H1 (cell line): ENCODE data around the gene P2RX7. TPM values are rescaled to one million over a fixed set of nuclear protein-coding genes. Genes with fewer than 3 reads are reported as not detected.

Experiments
- CTCF ChIA-PET: fragments of 300-600 bp; sonication (Branson Sonifier 250); formaldehyde crosslinking; loops from one replicate; lab custom pipeline; 2021; ENCODE audit not compliant: partially characterized antibody; lab: Charles Lee
- POLR2A ChIA-PET: fragments of 300-600 bp; sonication (Branson Sonifier 250); formaldehyde crosslinking; loops from one replicate; lab custom pipeline; 2021; ENCODE audit warnings: inconsistent platforms; ENCODE audit not compliant: partially characterized antibody; lab: Charles Lee
- DNase-seq, 2 experiments: peaks; one replicate each; pipeline versions ENCODE4 v3.0.0 to v3.0.0-alpha.2; 2010 to 2022; ENCODE audit warnings: low spot score in 2 of 2, low read depth in 1 of 2, mixed read lengths in 1 of 2
- FAIRE-seq: peaks from 2 replicates; lab custom pipeline; 2011; peaks lifted over from hg19 to GRCh38; lab: Jason Lieb, UNC
- H2AFZ ChIP-seq: 2 replicates; pipeline ENCODE4 v1.8.1; 2012; ENCODE audit warnings: low read length, inconsistent platforms
- H2AK5ac ChIP-seq: 2 replicates; pipeline ENCODE4 v1.6.1; 2013; ENCODE audit warnings: low read depth, low read length
- H2BK120ac ChIP-seq: replicated peaks from 2 replicates; pipeline ENCODE3; 2013; ENCODE audit warnings: low read depth, low read length, inconsistent platforms
- H2BK12ac ChIP-seq: 2 replicates; pipeline ENCODE4 v1.6.1; 2013; ENCODE audit warnings: low read depth, low read length
- H2BK15ac ChIP-seq: 2 replicates; pipeline ENCODE4 v1.6.1; 2013; ENCODE audit warnings: low read length
- H2BK20ac ChIP-seq: 2 replicates; pipeline ENCODE4 v1.6.1; 2013; ENCODE audit warnings: low read length
- H2BK5ac ChIP-seq: 2 replicates; pipeline ENCODE4 v1.6.1; 2013; ENCODE audit warnings: low read depth, low read length
- H3K14ac ChIP-seq: 2 replicates; pipeline ENCODE4 v1.6.1; 2013; ENCODE audit warnings: inconsistent platforms; ENCODE audit not compliant: insufficient read length
- H3K18ac ChIP-seq: 2 replicates; pipeline ENCODE4 v1.6.1; 2013; ENCODE audit warnings: low read length; ENCODE audit errors: extremely low read depth
- H3K23ac ChIP-seq: 2 replicates; pipeline ENCODE4 v1.6.1; 2013; ENCODE audit warnings: inconsistent platforms; ENCODE audit not compliant: insufficient read length
- H3K23me2 ChIP-seq: 2 replicates; pipeline ENCODE4 v1.6.1; 2013; ENCODE audit warnings: low read depth, low read length
- H3K27ac ChIP-seq: 2 replicates; pipeline ENCODE4 v1.6.1; 2011; ENCODE audit warnings: low read depth, low read length, inconsistent platforms
- H3K27me3 ChIP-seq, 4 experiments: replicated peaks in 1 of 4; 1 replicate in 1 of 4; 2 replicates in 3 of 4; pipeline versions ENCODE4 v1.6.1 to v1.8.1; 2011 to 2013; ENCODE audit warnings: low read length in 3 of 4, mild to moderate bottlenecking in 3 of 4, inconsistent platforms in 2 of 4, mixed read lengths in 2 of 4, moderate library complexity in 1 of 4; ENCODE audit not compliant: control insufficient read depth in 3 of 4, insufficient read depth in 3 of 4; ENCODE audit errors: extremely low read depth in 1 of 4
- H3K36me3 ChIP-seq, 4 experiments: 2 replicates each; pipeline versions ENCODE4 v1.6.1 to v1.8.1; 2011 to 2013; ENCODE audit warnings: mild to moderate bottlenecking in 4 of 4, low read length in 3 of 4, moderate library complexity in 2 of 4, control low read depth in 1 of 4, inconsistent platforms in 1 of 4; ENCODE audit not compliant: insufficient read depth in 4 of 4, control insufficient read depth in 2 of 4
- H3K4ac ChIP-seq: replicated peaks from 2 replicates; pipeline ENCODE3; 2013; ENCODE audit warnings: low read length, low read depth, mixed read lengths, inconsistent platforms; ENCODE audit not compliant: insufficient read length
- H3K4me1 ChIP-seq, 4 experiments: replicated peaks in 1 of 4; 1 replicate in 1 of 4; 2 replicates in 3 of 4; pipeline versions ENCODE4 v1.6.1 to v1.8.1; 2011 to 2013; ENCODE audit warnings: low read length in 3 of 4, inconsistent platforms in 2 of 4, mixed read lengths in 1 of 4; ENCODE audit not compliant: insufficient read depth in 4 of 4, control insufficient read depth in 3 of 4
- H3K4me2 ChIP-seq, 2 experiments: 2 replicates each; pipeline versions ENCODE4 v1.6.1 to v1.8.1; 2011 to 2013; ENCODE audit warnings: low read depth in 2 of 2, low read length in 2 of 2, control low read depth in 1 of 2, inconsistent platforms in 1 of 2, mild to moderate bottlenecking in 1 of 2; ENCODE audit not compliant: insufficient read depth in 1 of 2
- H3K4me3 ChIP-seq, 4 experiments: fragments of 200-600, 300-600 bp in 1 of 4; sonication (generic), shearing (Covaris generic), sonication (Bioruptor Twin) in 1 of 4; 2 replicates each; pipeline versions ENCODE4 v1.5.1 to v1.8.1; 2011 to 2016; ENCODE audit warnings: low read length in 4 of 4, low read depth in 3 of 4, control low read depth in 2 of 4, inconsistent platforms in 2 of 4, mild to moderate bottlenecking in 2 of 4, mixed read lengths in 1 of 4, moderate library complexity in 1 of 4; ENCODE audit not compliant: insufficient read depth in 2 of 4; ENCODE audit errors: extremely low read depth in 1 of 4
- H3K56ac ChIP-seq: replicated peaks from 2 replicates; pipeline ENCODE3; 2013; ENCODE audit warnings: low read depth, mild to moderate bottlenecking, mixed read lengths, low read length, inconsistent platforms; ENCODE audit not compliant: insufficient read length
- H3K79me1 ChIP-seq: 2 replicates; pipeline ENCODE4 v1.6.1; 2013; ENCODE audit warnings: low read depth, low read length, control low read depth
- H3K79me2 ChIP-seq, 2 experiments: 2 replicates each; pipeline versions ENCODE4 v1.6.1 to v1.8.1; 2012 to 2013; ENCODE audit warnings: low read length in 2 of 2, mild to moderate bottlenecking in 2 of 2, inconsistent platforms in 1 of 2; ENCODE audit not compliant: insufficient read depth in 2 of 2, control insufficient read depth in 1 of 2
- H3K9ac ChIP-seq, 4 experiments: replicated peaks in 1 of 4; 1 replicate in 1 of 4; 2 replicates in 3 of 4; pipeline versions ENCODE4 v1.6.1 to v1.8.1; 2011 to 2013; ENCODE audit warnings: low read depth in 3 of 4, low read length in 3 of 4, control low read depth in 2 of 4, mild to moderate bottlenecking in 2 of 4, moderate library complexity in 2 of 4, inconsistent platforms in 1 of 4; ENCODE audit errors: extremely low read depth in 1 of 4
- H3K9me3 ChIP-seq, 2 experiments: 2 replicates each; pipeline versions ENCODE4 v1.6.1 to v1.8.1; 2012 to 2013; ENCODE audit warnings: mild to moderate bottlenecking in 2 of 2, moderate library complexity in 2 of 2, control low read depth in 1 of 2, inconsistent platforms in 1 of 2, low read depth in 1 of 2, low read length in 1 of 2, mixed read lengths in 1 of 2; ENCODE audit not compliant: insufficient read depth in 2 of 2
- H4K20me1 ChIP-seq, 2 experiments: replicated peaks in 1 of 2; 2 replicates each; pipeline versions ENCODE3 to v1.8.1; 2011 to 2013; ENCODE audit warnings: inconsistent platforms in 2 of 2, low read length in 2 of 2, mild to moderate bottlenecking in 1 of 2; ENCODE audit not compliant: insufficient read depth in 2 of 2, control insufficient read depth in 1 of 2
- H4K5ac ChIP-seq: 2 replicates; pipeline ENCODE4 v1.6.1; 2013; ENCODE audit warnings: low read length, low read depth, mixed read lengths, inconsistent platforms; ENCODE audit not compliant: insufficient read length
- H4K8ac ChIP-seq: 2 replicates; pipeline ENCODE4 v1.8.0; 2013; ENCODE audit warnings: mild to moderate bottlenecking, moderate library complexity, low read length, inconsistent platforms; ENCODE audit not compliant: insufficient read depth; ENCODE audit errors: extremely low read depth
- H4K91ac ChIP-seq: replicated peaks from 2 replicates; pipeline ENCODE3; 2013; ENCODE audit warnings: low read length, mixed read lengths, inconsistent platforms; ENCODE audit not compliant: insufficient read length
- CHD2 ChIP-seq: IDR thresholded peaks from 2 replicates; pipeline ENCODE4 v1.6.1; 2012; ENCODE audit warnings: low read length, improper control_type of control experiment
- CREB1 ChIP-seq: IDR thresholded peaks from 2 replicates; pipeline ENCODE4 v1.6.1; 2012; ENCODE audit warnings: inconsistent platforms
- HDAC2 ChIP-seq, 2 experiments: fragments of 300-600 bp in 1 of 2; sonication (generic) in 1 of 2; IDR thresholded peaks; 2 replicates each; pipeline ENCODE4 v1.6.1; 2011 to 2012; ENCODE audit warnings: low read depth in 2 of 2, low read length in 2 of 2, mild to moderate bottlenecking in 2 of 2, moderate library complexity in 2 of 2, borderline replicate concordance in 1 of 2, inconsistent platforms in 1 of 2
- SAP30 ChIP-seq: fragments of 300-600 bp; sonication (generic); IDR thresholded peaks from 2 replicates; pipeline ENCODE4 v1.7.1; 2012; ENCODE audit warnings: low read length, moderate library complexity, mild to moderate bottlenecking, inconsistent platforms; ENCODE audit not compliant: insufficient read depth, insufficient replicate concordance
- SP2 ChIP-seq: IDR thresholded peaks from 2 replicates; pipeline ENCODE4 v1.6.1; 2012; ENCODE audit warnings: mild to moderate bottlenecking, low read length, inconsistent platforms
- SP4 ChIP-seq: IDR thresholded peaks from 2 replicates; pipeline ENCODE4 v1.6.1; 2012; ENCODE audit warnings: low read length, inconsistent platforms
- WGBS, 2 experiments: shearing (Covaris generic) in 1 of 2; methylation state at CpG; one replicate each; pipeline versions ENCODE4 v1.1.6 to v1.1.7; 2013 to 2015; ENCODE audit warnings: low lambda C conversion rate in 2 of 2, mixed read lengths in 2 of 2, inconsistent platforms in 1 of 2, low coverage in 1 of 2, missing lambda C conversion rate in 1 of 2; ENCODE audit not compliant: insufficient replicate concordance in 2 of 2, insufficient coverage in 1 of 2, insufficient read length in 1 of 2; ENCODE audit errors: extremely low coverage in 1 of 2, missing lambda C conversion rate in 1 of 2; 5-methylcytosine and 5-hydroxymethylcytosine counted together
- polyA plus RNA-seq, 7 experiments: library from polyadenylated mRNA; depleted of rRNA in 3 of 7; stranded (reverse) in 5 of 7; unstranded in 2 of 7; fragments of >200 nt in 5 of 7; fragments of 200-250 nt in 2 of 7; gene quantifications; 1 replicate in 5 of 7; 2 replicates in 1 of 7; 4 replicates in 1 of 7; pipeline versions ENCODE4 v1.2.1 to v1.2.3, GENCODE V29; 2011 to 2013; ENCODE audit warnings: missing spikeins in 2 of 7, mixed read lengths in 2 of 7
- total RNA-seq: library from RNA; stranded (reverse); fragmentation: NEBNext Ultra II Directional; extraction: Animal tissue kit (Norgen Biotek cat#: 25700); gene quantifications from 2 replicates; pipeline ENCODE4 v1.2.1, GENCODE V29; 2021
- TF ChIP-seq, protein P1 (sequence below), 3 experiments: IDR thresholded peaks; 1 replicate in 2 of 3; 2 replicates in 1 of 3; pipeline versions ENCODE4 v1.5.1 to v1.6.1; 2011; ENCODE audit warnings: low read length in 3 of 3, mild to moderate bottlenecking in 3 of 3, inconsistent platforms in 2 of 3, low read depth in 1 of 3, moderate library complexity in 1 of 3; ENCODE audit not compliant: insufficient read depth in 1 of 3; ENCODE audit errors: control extremely low read depth in 1 of 3
- TF ChIP-seq, protein P2 (sequence below): IDR thresholded peaks from 2 replicates; pipeline ENCODE4 v1.6.1; 2011; ENCODE audit warnings: low read length, improper control_type of control experiment
- TF ChIP-seq, protein P3 (sequence below): IDR thresholded peaks from 2 replicates; pipeline ENCODE4 v1.6.1; 2012; ENCODE audit warnings: inconsistent platforms

Gene P2RX7
- total and polyA plus RNA-seq, 2 of the 8 experiments (the other 6 are each of a cell fraction or from before 2014, with no cell fraction given) = 0.38 to 0.56 TPM

GRCh38 chr12:121209221-121209620 lies 76.5 kb downstream of the P2RX7 start:
- H3K79me2 ChIP-seq = no peaks in the 10 kb centered on the region
- FAIRE-seq (no peak), DNase-seq (no peak)
- 0 out of 2 replicates have a peak overlapping the region, but pooled peaks have one; percentile 16 for H2BK15ac ChIP-seq
- no peak overlapping the region for H3K23ac ChIP-seq
- no peak overlapping the region for H3K4ac ChIP-seq
- peaks cover 8% of the 10 kb centered on the region; the same call in 1 of the 2 replicates for H3K23me2 ChIP-seq
- H3K9ac ChIP-seq = no peak overlapping the region
- no peaks in the 10 kb centered on the region for H3K79me1 ChIP-seq
- no peaks in the 10 kb centered on the region for H3K9me3 ChIP-seq
- no peak overlapping the region for H2BK5ac ChIP-seq
- H2BK20ac ChIP-seq = no peak overlapping the region
- no peak overlapping the region for H4K5ac ChIP-seq
- CTCF ChIA-PET = interaction anchor here (0.6 kb wide), 1 partner anchor 542 kb away, joined by 3 read pairs; no protein-coding TSS in a partner anchor
- H3K27ac ChIP-seq = no peak overlapping the region
- no peak overlapping the region; the same call in 1 of the 2 replicates for H2BK12ac ChIP-seq
- H3K27me3 ChIP-seq = peaks cover 0 to 5% (median 2%) of the 10 kb centered on the region in 4 experiments; a peak in 2 of 7 replicates
- H3K18ac ChIP-seq = no peak overlapping the region
- H2AK5ac ChIP-seq = no peak overlapping the region
- H3K4me1 ChIP-seq = peaks cover 0 to 4% (median 0%) of the 10 kb centered on the region in 4 experiments; a peak in 3 of 7 replicates
- POLR2A ChIA-PET = no interaction called here
- H3K4me3 ChIP-seq = peak overlapping the region in 2 of 4 experiments; percentile 1 to 73; a peak in 3 of 8 replicates
- H2BK120ac ChIP-seq = no peak overlapping the region
- 84% methylated on average over 15 of the region's 15 CpGs; no CpG with 5 or more reads in 1 of the 2 experiments for WGBS, 2 experiments
- H4K91ac ChIP-seq = no peak overlapping the region
- no peak overlapping the region; a peak in 1 of 4 replicates for H3K4me2 ChIP-seq
- H3K56ac ChIP-seq = no peak overlapping the region
- no peak overlapping the region for H2AFZ ChIP-seq
- no peaks in the 10 kb centered on the region for H4K20me1 ChIP-seq
- no peaks in the 10 kb centered on the region for H3K36me3 ChIP-seq
- no peak overlapping the region for H3K14ac ChIP-seq
- H4K8ac ChIP-seq = peak overlapping the region; percentile 25; the same call in 1 of the 2 replicates
- TF ChIP-seq HDAC2 (IDR thresholded peaks at IDR 0.05; ENCODE audit: borderline replicate concordance in 1 of 2, low read depth in 2 of 2, low read length in 2 of 2) (no peak), CHD2 (no peak), SAP30 (no peak), SP2 (no peak), CREB1 (no peak), SP4 (no peak)
- TF ChIP-seq, protein P1, sequence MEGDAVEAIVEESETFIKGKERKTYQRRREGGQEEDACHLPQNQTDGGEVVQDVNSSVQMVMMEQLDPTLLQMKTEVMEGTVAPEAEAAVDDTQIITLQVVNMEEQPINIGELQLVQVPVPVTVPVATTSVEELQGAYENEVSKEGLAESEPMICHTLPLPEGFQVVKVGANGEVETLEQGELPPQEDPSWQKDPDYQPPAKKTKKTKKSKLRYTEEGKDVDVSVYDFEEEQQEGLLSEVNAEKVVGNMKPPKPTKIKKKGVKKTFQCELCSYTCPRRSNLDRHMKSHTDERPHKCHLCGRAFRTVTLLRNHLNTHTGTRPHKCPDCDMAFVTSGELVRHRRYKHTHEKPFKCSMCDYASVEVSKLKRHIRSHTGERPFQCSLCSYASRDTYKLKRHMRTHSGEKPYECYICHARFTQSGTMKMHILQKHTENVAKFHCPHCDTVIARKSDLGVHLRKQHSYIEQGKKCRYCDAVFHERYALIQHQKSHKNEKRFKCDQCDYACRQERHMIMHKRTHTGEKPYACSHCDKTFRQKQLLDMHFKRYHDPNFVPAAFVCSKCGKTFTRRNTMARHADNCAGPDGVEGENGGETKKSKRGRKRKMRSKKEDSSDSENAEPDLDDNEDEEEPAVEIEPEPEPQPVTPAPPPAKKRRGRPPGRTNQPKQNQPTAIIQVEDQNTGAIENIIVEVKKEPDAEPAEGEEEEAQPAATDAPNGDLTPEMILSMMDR (IDR thresholded peaks at IDR 0.05; ENCODE audit: control extremely low read depth in 1 of 3, insufficient read depth in 1 of 3, low read depth in 1 of 3, low read length in 3 of 3) = no peak
- TF ChIP-seq, protein P2, sequence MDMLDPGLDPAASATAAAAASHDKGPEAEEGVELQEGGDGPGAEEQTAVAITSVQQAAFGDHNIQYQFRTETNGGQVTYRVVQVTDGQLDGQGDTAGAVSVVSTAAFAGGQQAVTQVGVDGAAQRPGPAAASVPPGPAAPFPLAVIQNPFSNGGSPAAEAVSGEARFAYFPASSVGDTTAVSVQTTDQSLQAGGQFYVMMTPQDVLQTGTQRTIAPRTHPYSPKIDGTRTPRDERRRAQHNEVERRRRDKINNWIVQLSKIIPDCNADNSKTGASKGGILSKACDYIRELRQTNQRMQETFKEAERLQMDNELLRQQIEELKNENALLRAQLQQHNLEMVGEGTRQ = no peak
- TF ChIP-seq, protein P3, sequence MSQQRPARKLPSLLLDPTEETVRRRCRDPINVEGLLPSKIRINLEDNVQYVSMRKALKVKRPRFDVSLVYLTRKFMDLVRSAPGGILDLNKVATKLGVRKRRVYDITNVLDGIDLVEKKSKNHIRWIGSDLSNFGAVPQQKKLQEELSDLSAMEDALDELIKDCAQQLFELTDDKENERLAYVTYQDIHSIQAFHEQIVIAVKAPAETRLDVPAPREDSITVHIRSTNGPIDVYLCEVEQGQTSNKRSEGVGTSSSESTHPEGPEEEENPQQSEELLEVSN = no peak
